Measurements from ENCODE around the gene LY6G6F.
"Not testable (repeated sequence)": the region's sequence is repeated elsewhere in the genome, so short reads cannot be mapped to it uniquely, and the experiment has no call there.

Gene LY6G6F

DNA sequence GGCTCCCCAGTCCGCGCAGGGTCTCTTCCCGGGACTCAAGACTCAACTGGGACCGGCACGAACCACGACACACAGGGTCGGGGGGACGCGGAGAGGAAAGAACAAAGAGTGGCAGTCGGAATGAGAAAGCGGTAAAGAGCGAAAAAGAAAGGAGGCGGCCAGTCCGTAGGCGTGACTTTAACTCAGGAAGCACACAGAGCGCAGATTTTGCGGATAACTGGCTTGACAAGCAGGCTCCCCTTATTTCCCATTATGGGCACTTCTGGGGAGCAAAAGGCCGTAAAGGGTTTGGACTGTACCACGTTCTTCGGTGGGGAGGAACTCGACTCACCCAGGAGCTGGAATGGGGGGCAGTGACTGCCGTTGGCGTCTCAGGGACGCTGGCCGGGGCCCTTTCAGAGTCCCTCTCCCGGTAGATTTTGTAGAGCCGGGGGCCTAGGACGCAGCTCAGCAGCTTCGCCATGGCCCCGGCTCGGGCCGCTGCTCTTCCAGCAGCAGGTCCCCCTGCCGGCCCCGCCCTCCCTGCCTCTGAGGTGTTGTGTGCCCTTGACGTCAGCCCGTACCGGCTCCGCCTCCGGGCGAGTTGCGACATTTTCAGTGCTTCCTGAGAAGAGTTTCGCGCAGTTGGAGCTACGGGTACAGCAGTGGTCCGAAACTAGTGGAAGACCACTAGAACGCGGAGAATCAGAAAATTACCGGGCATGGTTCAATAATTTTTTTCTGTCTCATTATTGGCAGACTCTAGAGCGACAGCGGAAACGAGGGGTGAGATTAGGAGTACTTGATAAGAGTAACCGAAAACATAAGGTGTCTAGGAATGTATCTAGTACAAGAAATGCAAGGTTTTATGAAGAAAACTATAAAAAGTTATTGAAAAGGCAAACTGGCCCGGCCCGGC, 3.6 kb upstream of the LY6G6F start, which contains the start of gene ABHD16A:
Gene ABHD16A, minus strand, starts transcription at position 506 of the 898 bp plus-strand sequence. Its CDS starts 43 bp downstream, at position 463.
- peak; percentile 96 for DNase-seq

GRCh38 chr6:31705931-31706330, 735 bp upstream of the LY6G6F start:
- no peak for DNase-seq

GRCh38 chr6:31707701-31708100, 1.0 kb downstream of the LY6G6F start:
- no peak for DNase-seq

- no peak for DNase-seq
Observed at GRCh38 chr6:31708224-31708623, 1.6 kb downstream of the LY6G6F start.

DNA sequence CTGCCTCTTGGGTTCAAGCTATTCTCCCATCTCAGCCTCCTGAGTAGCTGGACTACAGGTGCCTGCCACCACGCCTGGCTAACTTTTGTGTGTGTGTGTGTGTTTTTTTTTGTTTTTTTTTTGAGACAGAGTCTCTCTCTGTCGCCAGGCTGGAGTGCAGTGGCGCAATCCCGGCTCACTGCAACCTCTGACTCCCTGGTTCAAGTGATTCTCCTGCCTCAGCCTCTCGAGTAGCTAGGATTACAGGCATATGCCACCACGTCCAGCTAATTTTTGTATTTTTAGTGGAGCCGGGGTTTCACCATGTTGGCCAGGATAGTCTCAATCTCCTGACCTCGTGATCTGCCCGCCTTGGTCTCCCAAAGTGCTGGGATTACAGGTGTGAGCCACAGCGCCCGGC, 2.5 kb downstream of the LY6G6F start:
- DNase-seq, result not testable (repeated sequence)

DNA sequence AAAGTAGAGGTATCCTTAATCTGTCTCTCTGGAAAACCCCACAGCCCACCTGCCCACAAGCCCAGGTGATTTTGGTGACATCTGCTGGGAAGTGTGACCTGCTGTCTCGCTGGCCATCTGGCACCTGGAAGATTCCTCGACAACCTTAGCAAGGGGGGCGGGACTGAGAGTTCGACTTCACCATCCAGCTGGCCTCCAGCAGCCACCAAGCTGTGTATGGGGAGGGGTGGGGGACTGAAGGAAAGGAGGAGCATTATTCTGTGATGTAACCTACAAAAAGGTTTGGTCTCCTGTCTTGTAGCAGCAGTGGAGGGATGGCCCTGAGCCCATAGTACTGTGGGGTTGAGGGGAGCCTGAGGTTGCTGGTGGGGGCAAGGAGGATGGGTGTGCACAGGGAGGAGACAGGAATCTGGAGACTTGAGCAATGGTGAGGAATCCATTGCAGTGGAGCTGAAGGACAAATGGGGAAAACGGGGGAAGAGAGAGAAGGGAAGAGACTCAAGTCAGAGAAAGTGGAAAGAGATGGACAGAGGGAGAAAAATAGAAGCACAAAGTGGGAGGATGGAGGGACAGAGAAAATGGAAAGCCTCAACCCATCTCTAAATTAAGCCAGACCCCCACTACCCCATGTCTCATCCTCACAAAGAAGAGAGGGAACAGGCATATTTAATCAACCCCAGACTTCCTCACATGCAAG, 4.0 kb downstream of the LY6G6F start:
- DNase-seq, result no peak

DNA sequence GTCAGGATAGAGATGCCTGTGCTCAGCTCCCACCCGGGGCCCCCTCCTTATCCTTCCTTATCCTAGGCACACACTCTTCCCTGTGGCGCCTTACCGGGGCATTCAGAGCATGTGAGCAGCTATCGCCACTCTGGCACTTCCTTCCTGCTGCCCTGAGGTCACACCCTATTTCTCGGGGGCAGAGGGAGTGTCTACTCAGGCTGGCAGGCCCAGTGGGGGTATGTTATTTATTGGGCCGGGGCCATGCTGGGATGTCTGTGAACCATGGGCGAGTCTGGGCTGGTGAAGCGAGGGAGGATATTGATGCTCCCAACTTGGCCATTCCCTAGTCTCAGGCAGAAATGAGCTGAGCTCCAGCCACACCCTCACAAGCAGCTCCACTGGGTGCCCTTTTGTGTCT, 4.6 kb downstream of the LY6G6F start:
- no peak for DNase-seq

GRCh38 chr6:31712296-31712695, 5.6 kb downstream of the LY6G6F start:
- no peak for DNase-seq

- no peak for DNase-seq
Observed at GRCh38 chr6:31713465-31713864, 6.8 kb downstream of the LY6G6F start.

DNA sequence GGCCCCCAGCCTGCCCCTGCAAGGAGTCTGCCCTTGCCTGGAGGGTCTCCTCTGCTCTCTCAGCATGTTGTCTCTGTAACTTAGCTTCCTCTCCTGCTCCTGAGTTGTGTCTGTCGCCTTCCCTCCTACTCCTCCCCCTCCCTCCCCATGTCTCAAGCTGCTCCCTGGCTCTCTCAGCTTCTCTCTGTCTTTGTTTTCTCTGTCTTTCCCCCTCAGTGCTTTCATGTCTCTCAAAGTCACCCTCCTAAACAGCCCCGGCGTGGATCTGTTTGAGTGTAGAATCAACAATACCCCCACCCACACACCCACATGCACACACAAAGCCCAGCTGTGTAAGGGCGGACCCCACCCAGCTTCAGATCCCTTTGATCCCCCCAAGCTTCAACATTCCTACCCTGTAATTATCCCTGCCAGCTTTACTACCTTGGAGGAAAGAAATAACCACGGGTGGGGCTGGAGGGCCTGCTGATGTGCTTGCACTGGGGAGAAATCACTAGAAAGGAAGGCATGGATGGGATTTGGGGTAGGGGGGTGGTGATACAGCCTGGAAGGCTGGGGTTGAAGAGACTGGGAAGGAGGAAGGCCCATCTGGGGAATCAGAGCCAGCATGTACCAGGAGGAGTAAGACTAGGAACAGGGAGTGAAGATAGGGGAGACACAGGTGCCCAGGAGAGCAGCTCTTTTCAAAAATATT, 7.5 kb downstream of the LY6G6F start:
- no peak for DNase-seq

DNA sequence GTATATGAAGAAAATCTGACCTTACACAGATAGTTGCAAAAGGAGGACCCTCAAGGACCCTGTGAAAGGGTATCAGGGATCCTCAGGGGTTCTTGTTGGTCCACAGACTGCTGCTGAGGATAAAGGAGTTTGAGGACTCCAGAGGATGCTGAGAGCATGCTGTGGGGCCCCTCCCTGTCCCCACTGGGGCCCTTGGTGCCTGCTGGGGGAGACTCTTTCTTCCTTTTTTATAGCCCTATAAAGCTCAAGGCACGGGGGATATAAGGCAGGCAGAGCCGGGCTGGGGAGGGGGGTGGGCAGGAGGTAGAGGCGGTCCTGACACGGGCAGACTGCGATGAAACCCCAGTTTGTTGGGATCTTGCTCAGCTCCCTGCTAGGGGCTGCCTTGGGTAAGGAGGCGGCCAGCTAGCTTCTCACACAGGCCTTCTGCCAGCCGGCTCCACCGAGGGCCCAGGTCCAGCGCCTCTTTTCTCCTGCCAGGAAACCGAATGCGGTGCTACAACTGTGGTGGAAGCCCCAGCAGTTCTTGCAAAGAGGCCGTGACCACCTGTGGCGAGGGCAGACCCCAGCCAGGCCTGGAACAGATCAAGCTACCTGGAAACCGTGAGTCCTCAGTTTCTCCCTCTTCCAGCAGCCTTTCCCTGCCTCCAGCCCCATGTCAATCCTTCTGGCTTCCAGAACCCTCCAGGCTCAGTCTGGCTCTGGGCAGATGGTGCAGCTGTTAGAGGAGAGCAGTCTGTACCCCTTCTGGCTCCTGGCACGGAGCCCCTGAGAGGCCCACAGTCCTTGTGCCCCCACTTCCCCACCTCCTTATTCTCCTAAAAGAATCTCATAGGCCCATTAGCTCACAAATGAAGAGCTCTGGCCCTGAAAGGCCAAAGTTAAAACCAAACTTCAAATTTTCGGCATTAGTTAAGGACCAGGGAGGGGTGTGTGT, 8.6 kb downstream of the LY6G6F start, which contains the start of gene LY6G6D:
Gene LY6G6D, plus strand, starts transcription at position 327 of the 937 bp plus-strand sequence. Its CDS starts 8 bp downstream, at position 335.
- DNase-seq, result no peak

DNA sequence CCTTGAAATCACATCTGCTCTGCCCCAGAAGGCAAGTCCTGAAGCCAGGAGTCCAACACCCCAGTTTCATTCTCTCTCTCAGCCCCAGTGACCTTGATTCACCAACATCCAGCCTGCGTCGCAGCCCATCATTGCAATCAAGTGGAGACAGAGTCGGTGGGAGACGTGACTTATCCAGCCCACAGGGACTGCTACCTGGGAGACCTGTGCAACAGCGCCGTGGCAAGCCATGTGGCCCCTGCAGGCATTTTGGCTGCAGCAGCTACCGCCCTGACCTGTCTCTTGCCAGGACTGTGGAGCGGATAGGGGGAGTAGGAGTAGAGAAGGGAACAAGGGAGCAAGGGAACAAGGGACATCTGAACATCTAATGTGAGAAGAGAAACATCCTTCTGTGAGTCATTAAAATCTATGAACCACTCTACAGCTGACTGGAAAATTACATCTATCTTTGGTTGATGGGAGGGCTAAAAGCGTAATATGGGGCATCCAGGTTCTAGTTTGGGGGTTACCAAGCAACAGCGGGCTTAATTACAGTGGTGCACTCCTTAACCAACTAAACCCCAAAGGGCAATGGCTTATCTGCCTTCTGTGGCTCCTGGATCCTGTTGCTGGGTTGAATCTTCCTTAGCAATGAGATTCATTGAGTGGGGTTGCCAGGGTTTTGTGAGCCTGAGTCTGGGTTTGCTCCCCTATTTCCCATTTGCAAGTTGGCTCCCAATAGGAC, 11.0 kb downstream of the LY6G6F start:
- no peak for DNase-seq

DNA sequence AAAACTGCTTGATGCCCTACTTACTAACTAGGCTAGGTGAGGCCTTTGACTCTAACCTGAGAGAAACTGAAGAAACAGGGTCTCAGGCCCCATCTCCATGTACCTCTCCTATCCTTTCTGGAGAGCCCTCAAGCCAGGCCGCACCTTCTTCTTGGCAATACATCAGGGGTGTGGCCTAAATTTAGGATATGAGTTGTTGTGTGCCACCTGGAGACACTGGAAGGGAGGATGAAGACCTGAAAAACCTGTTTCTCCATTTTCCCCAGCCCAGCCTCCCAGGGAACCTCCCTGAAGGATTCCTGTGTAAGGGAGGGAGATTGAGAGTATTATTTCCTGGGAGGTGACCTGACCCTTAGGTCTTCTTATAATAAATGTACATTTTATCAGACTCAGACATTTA, 11.6 kb downstream of the LY6G6F start:
- peak; percentile 23 for DNase-seq

DNA sequence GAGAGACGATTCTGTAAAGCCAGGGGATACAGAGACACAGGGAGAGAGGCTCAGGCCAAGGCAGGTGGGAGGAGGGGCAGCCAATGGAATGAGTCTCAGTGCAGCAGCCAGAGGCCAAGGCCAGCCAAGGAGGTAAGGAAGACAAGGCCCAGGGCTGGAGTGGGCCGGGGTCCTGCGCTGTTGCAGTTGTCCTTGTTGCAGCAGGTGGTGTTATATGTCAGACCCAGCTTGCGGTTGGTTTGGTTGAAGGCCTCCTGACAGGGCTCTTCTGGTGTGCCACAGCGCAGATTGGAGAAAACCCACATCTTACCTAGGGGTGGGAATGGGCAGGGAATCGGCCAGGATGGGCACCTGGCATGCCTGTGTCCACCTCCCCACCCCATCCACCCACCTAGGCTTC, 12.3 kb downstream of the LY6G6F start:
- no peak for DNase-seq

GRCh38 chr6:31720196-31720770, 13.6 kb downstream of the LY6G6F start:
- no peak for DNase-seq

GRCh38 chr6:31721351-31722020, 14.8 kb downstream of the LY6G6F start, which contains the start of gene LY6G6C:
TSS of gene LY6G6C (minus strand) at chr6:31721746. CDS start at chr6:31721679, 67 bp downstream.
- DNase-seq, result no peak

- no peak for DNase-seq
Observed at GRCh38 chr6:31722173-31722572, 15.5 kb downstream of the LY6G6F start.

DNA sequence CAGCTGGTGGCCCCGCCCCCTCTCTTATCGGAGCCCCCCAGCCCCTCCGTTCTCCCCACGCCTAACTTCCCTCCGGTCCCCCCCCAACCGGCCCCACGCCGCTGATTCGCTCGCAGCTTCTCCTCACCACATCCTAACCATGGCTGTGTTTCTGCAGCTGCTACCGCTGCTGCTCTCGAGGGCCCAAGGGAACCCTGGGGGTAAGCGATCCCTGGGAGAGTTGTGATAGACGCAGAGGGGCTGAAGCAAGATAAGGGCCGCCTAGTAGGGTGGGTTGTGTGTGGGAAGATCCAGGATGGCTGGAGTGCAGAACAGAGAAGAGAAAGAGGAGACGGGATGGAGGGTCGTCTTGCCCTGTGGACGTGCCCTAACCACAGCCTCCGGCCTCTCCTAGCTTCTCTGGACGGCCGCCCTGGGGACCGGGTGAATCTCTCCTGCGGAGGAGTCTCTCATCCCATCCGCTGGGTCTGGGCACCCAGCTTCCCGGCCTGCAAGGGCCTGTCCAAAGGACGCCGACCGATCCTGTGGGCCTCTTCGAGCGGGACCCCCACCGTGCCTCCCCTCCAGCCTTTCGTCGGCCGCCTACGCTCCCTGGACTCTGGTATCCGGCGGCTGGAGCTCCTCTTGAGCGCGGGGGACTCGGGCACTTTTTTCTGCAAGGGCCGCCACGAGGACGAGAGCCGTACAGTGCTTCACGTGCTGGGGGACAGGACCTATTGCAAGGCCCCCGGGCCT, 16.7 kb downstream of the LY6G6F start, which contains the start of gene MPIG6B:
Gene MPIG6B, plus strand, starts transcription at position 129 of the 735 bp plus-strand sequence. Its CDS starts 11 bp downstream, at position 140.
- DNase-seq, result no peak

- DNase-seq, result no peak
Observed at GRCh38 chr6:31723980-31724691, 17.5 kb downstream of the LY6G6F start.

Measured in NCI-H1105 treated with DMSO at 0.1 percent for 48 hours (cell line).